Muscle of back (tissue), 13 donors: ENCODE data around the gene LPXN. TPM values are rescaled to one million over a fixed set of nuclear protein-coding genes. Genes with fewer than 3 reads are reported as not detected.
A peak's percentile ranks its signal among the peaks of the same experiment; 100 is the strongest.

Source experiments
- DNase-seq, 3 donors: peaks; one replicate each; pipeline versions ENCODE4 v3.0.0 to v3.0.0-alpha.2; 2013
- long read RNA-seq, 9 donors: transcript quantifications; one replicate each; lab custom pipeline, GENCODE V29; 2026
- polyA plus RNA-seq, 10 donors: library from polyadenylated mRNA; unstranded; fragments of 120-200 nt; gene quantifications; one replicate each; pipeline ENCODE4 v1.2.1, GENCODE V29; 2013; ENCODE audit not compliant: insufficient read length in 10 of 10

Gene LPXN
- 1 to 10 TPM; 2.6 to 6.6 (median 4.2) TPM for polyA plus RNA-seq
- long read RNA-seq, donor 1: 0 reads
- long read RNA-seq, donor 2: 0 reads
- long read RNA-seq, donor 3: 0 reads
- long read RNA-seq, donor 4: 0 reads
- long read RNA-seq, donor 5, partial matches to known transcripts: 26 of 38 reads
- long read RNA-seq, donor 5, other reads (novel, unspliced or antisense): 12 of 38 reads
- long read RNA-seq, donor 6: 0 reads
- long read RNA-seq, donor 7: 0 reads
- long read RNA-seq, donor 8: 0 reads
- long read RNA-seq, donor 9: 0 reads

- peak in 2 of 3 donors; percentile 16 to 41 for DNase-seq
Observed at GRCh38 chr11:58575377-58576020, at the start of gene LPXN. Gene LPXN (minus strand): TSS chr11:58575856. CDS start chr11:58575772, 84 bp downstream.

GRCh38 chr11:58625086-58625485 lies 49.4 kb upstream of the LPXN start:
- DNase-seq: peak in 2 of 3 donors; percentile 23 to 37

- no peak for DNase-seq
Observed at GRCh38 chr11:58622344-58622743, 46.7 kb upstream of the LPXN start, which contains the start of gene CNTF. Gene CNTF (plus strand): TSS chr11:58622665. CDS start chr11:58622753, 88 bp downstream.

GRCh38 chr11:58621586-58622262 lies 46.1 kb upstream of the LPXN start:
- DNase-seq: no peak

- DNase-seq: no peak
Observed at GRCh38 chr11:58617976-58618557, 42.4 kb upstream of the LPXN start.

- DNase-seq: peak in 1 of 3 donors; percentile 23
Observed at GRCh38 chr11:58616594-58616993, 40.9 kb upstream of the LPXN start.

GRCh38 chr11:58615559-58615958 lies 39.9 kb upstream of the LPXN start:
- no peak for DNase-seq

- no peak for DNase-seq
Observed at GRCh38 chr11:58613228-58613627, 37.6 kb upstream of the LPXN start.

GRCh38 chr11:58609723-58610122 lies 34.1 kb upstream of the LPXN start:
- no peak for DNase-seq

- DNase-seq: no peak
Observed at GRCh38 chr11:58608331-58608730, 32.7 kb upstream of the LPXN start.

- no peak for DNase-seq
Observed at GRCh38 chr11:58606930-58607714, 31.5 kb upstream of the LPXN start.

- DNase-seq: no peak
Observed at GRCh38 chr11:58600510-58600909, 24.9 kb upstream of the LPXN start.

GRCh38 chr11:58597486-58598144 lies 22.0 kb upstream of the LPXN start:
- DNase-seq: no peak

GRCh38 chr11:58596621-58597020 lies 21.0 kb upstream of the LPXN start:
- no peak for DNase-seq

GRCh38 chr11:58594826-58595225 lies 19.2 kb upstream of the LPXN start:
- DNase-seq: no peak

- DNase-seq: no peak
Observed at GRCh38 chr11:58592760-58593472, 17.3 kb upstream of the LPXN start.

- DNase-seq: no peak
Observed at GRCh38 chr11:58591659-58592058, 16.0 kb upstream of the LPXN start.

GRCh38 chr11:58586998-58587397 lies 11.3 kb upstream of the LPXN start:
- DNase-seq: no peak

- no peak for DNase-seq
Observed at GRCh38 chr11:58582437-58582836, 6.8 kb upstream of the LPXN start.

- DNase-seq: peak in 1 of 3 donors; percentile 2
Observed at GRCh38 chr11:58580311-58580710, 4.7 kb upstream of the LPXN start.
